Esophagus mucosa (tissue), 1 donor: ENCODE results near the gene PPARG. TPM values are rescaled to one million over a fixed set of nuclear protein-coding genes. Genes with fewer than 3 reads are reported as not detected.
A peak's percentile ranks its signal among the peaks of the same experiment; 100 is the strongest.
"Not testable (repeated sequence)": the region's sequence is repeated elsewhere in the genome, so short reads cannot be mapped to it uniquely, and the experiment has no call there.

Source experiments
- ATAC-seq: fragments of 200-7000 bp; cut with Tn5 transposase; one replicate; pipeline ENCODE4 v1.9.1; 2020
- total RNA-seq: library from RNA; stranded (reverse); gene quantifications from one replicate; pipeline ENCODE4 v1.2.4, GENCODE V29; 2023
- donor health status: DM: yes; HTN: yes; CAD: no.

PPARG gene
- total RNA-seq, 1 donor from 2014 or later = 13.3 TPM

- no peak for ATAC-seq
Observed at GRCh38 chr3:12381199-12381598, 92.3 kb downstream of the PPARG start.

GRCh38 chr3:12383218-12383617 lies 94.3 kb downstream of the PPARG start:
- ATAC-seq = no peak

- no peak for ATAC-seq
Observed at GRCh38 chr3:12384451-12385233, 95.8 kb downstream of the PPARG start.

- not testable (repeated sequence) for ATAC-seq
Observed at GRCh38 chr3:12386514-12387291, 97.8 kb downstream of the PPARG start.

- no peak for ATAC-seq
Observed at GRCh38 chr3:12388185-12388584, 99.3 kb downstream of the PPARG start.

GRCh38 chr3:12392101-12392878 lies 103.4 kb downstream of the PPARG start:
- no peak for ATAC-seq

- no peak for ATAC-seq
Observed at GRCh38 chr3:12393894-12394293, 105.0 kb downstream of the PPARG start.

- no peak for ATAC-seq
Observed at GRCh38 chr3:12394569-12395271, 105.8 kb downstream of the PPARG start.

GRCh38 chr3:12395349-12396012 lies 106.6 kb downstream of the PPARG start:
- no peak for ATAC-seq

GRCh38 chr3:12396471-12396870 lies 107.6 kb downstream of the PPARG start:
- no peak for ATAC-seq

GRCh38 chr3:12399226-12399625 lies 110.4 kb downstream of the PPARG start:
- ATAC-seq = no peak

- no peak for ATAC-seq
Observed at GRCh38 chr3:12400616-12401194, 111.8 kb downstream of the PPARG start.

GRCh38 chr3:12401208-12401607 lies 112.3 kb downstream of the PPARG start:
- no peak for ATAC-seq

GRCh38 chr3:12405432-12406272 lies 116.8 kb downstream of the PPARG start:
- ATAC-seq = peak; percentile 78

- ATAC-seq = no peak
Observed at GRCh38 chr3:12408984-12409683, 120.3 kb downstream of the PPARG start.

GRCh38 chr3:12409684-12410596 lies 121.1 kb downstream of the PPARG start:
- no peak for ATAC-seq

GRCh38 chr3:12413721-12414255 lies 124.9 kb downstream of the PPARG start:
- no peak for ATAC-seq

GRCh38 chr3:12415014-12415680 lies 126.3 kb downstream of the PPARG start:
- no peak for ATAC-seq
